D721Med (cell line): ENCODE data around the gene TMEM178B.

Experiments
- DNase-seq: peaks from one replicate; pipeline ENCODE4 v3.0.0; 2011; ENCODE audit warnings: low spot score; ENCODE audit not compliant: insufficient read length
- FAIRE-seq: peaks from 2 replicates; lab custom pipeline; 2011; peaks lifted over from hg19 to GRCh38; lab: Jason Lieb, UNC
- TF ChIP-seq, protein P1 (sequence below): IDR thresholded peaks from 2 replicates; pipeline ENCODE4 v1.5.1; 2012; ENCODE audit warnings: mild to moderate bottlenecking, control low read depth; ENCODE audit not compliant: insufficient read depth; ENCODE audit errors: missing control alignments

The TMEM178B gene

DNA sequence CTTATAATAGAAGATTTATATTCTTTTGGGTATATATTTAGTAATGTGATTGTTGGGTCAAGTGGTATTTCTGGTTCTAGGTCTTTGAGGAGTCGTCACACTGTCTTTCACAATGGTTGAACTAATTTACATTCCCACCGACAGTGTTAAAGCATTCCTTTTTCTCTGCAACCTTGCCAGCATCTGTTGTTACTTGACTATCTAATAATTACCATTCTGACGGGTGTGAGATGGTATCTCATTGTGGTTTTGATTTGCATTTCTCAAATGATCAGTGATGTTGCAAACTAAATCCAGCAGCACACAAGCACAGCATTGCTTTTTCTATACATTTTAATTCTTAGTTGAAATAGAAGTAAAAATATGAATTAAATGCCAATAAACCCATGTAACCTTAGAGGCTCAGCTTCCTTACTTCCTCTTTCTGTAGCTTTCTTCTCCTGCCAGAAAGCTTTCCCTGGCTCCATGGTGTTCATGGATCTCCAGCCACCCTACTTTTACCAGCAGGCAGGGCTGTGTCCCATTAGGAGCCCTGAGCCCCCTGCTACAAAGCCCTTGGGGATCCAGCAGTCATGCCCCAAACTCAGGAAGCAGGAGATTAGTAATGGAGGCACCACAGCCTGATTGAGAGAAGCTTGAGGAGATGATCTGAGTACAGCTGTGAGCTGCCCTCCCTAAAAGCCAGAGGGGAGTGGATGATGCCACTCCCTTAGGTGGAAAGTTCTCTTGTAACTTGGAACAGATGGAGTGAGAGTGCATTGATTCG is 158.6 kb downstream of the TMEM178B start:
- no peak for DNase-seq
- TF ChIP-seq, protein P1, sequence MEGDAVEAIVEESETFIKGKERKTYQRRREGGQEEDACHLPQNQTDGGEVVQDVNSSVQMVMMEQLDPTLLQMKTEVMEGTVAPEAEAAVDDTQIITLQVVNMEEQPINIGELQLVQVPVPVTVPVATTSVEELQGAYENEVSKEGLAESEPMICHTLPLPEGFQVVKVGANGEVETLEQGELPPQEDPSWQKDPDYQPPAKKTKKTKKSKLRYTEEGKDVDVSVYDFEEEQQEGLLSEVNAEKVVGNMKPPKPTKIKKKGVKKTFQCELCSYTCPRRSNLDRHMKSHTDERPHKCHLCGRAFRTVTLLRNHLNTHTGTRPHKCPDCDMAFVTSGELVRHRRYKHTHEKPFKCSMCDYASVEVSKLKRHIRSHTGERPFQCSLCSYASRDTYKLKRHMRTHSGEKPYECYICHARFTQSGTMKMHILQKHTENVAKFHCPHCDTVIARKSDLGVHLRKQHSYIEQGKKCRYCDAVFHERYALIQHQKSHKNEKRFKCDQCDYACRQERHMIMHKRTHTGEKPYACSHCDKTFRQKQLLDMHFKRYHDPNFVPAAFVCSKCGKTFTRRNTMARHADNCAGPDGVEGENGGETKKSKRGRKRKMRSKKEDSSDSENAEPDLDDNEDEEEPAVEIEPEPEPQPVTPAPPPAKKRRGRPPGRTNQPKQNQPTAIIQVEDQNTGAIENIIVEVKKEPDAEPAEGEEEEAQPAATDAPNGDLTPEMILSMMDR = no peak
- no peak for FAIRE-seq

- FAIRE-seq (no peak), DNase-seq (no peak)
- TF ChIP-seq, protein P1 = no peak
Observed at GRCh38 chr7:141234335-141235105, 160.7 kb downstream of the TMEM178B start.

DNA sequence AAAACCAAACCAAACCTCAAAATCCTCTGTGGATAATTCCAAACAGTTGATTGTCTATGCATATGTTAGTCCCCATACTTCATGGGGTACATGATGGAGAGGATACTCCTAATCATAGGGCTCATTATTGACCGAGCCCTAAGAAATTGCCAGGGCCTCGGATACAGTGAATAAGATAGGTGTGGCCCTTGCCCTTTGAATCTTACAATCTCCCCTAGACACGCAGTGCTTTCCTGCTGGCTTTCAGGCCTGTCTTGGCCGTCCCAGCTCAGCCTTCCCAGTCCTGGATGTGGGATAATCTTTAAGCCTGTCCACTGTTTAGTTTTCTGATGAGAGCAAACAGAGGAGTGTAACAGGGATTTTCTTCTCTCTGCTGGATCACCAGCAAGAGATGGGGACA is 161.8 kb downstream of the TMEM178B start:
- DNase-seq (no peak), FAIRE-seq (no peak)
- TF ChIP-seq, protein P1 = no peak

DNA sequence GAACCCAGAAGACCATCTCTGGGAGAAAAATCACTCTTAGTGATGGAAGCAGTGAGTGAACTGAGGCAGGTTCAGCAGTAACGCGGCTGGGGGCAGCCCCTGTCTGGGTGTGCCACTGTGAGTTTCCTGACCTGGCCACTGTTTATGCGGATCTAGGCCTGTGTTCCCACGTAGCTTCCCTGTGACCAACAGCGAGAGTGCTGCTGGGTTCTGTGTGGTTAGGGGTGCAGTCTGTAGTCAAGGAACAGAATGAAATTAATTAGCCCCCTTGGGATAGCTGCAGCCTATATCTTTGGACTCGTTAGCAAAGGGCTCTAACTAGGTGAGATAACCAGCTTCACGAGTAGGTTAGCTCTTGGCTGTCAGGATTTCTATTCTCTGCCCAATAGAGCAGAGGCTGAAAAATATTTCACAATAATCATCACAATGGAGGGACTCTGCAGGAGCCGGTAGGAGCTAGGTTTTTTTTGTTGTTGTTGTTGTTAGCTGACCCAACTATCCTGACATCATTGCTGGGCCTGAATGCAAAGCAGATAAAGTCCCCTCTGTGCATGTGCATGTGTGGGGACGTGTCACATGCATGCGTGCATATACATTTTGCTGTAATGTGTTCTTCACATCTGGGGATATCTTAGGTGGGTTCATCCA is 164.9 kb downstream of the TMEM178B start:
- DNase-seq (no peak), FAIRE-seq (no peak)
- TF ChIP-seq, protein P1 = no peak

GRCh38 chr7:141239661-141240060 is 165.8 kb downstream of the TMEM178B start:
- DNase-seq (no peak), FAIRE-seq (no peak)
- TF ChIP-seq, protein P1 = no peak

- DNase-seq = no peak
- no peak for FAIRE-seq
- TF ChIP-seq, protein P1 = no peak
Observed at GRCh38 chr7:141242568-141242967, 168.7 kb downstream of the TMEM178B start.
